ENCODE data around the gene IGF2. TPM values are rescaled to one million over a fixed set of nuclear protein-coding genes. Genes with fewer than 3 reads are reported as not detected.

Gene IGF2
- total and polyA plus RNA-seq, 10 of the 15 experiments (the other 5 are each of a cell fraction or from before 2014, with no cell fraction given), result 0.41 TPM; not detected in 9

GRCh38 chr11:2137202-2138067, 1.8 kb downstream of the IGF2 start:
- TF ChIP-seq KDM1A (IDR thresholded peaks at IDR 0.05; ENCODE audit: borderline replicate concordance) (no peak), ATF2 (IDR thresholded peaks at IDR 0.05; ENCODE audit: low read length) (no peak), FOXM1 (IDR thresholded peaks at IDR 0.05; ENCODE audit: low read depth, low read length) (no peak)
- Histone ChIP-seq H3K27me3 (replicated peaks in 1 of 2; ENCODE audit: control insufficient read depth in 2 of 2, insufficient read depth in 2 of 2, low read length in 1 of 2) (peaks cover 3 to 9% of the 10 kb centered on the region in 2 experiments; a peak in 3 of 4 replicates), H3K79me2 (ENCODE audit: control insufficient read depth, insufficient read depth, low read length) (no peaks in the 10 kb centered on the region), H3K4me1 (ENCODE audit: control insufficient read depth, insufficient read depth, low read length) (no peaks in the 10 kb centered on the region), H3K4me2 (ENCODE audit: control insufficient read depth, insufficient read depth) (no peak overlapping the region), H3K4me3 (no peak overlapping the region), H4K20me1 (ENCODE audit: control insufficient read depth, insufficient read depth) (no peaks in the 10 kb centered on the region), H2AFZ (ENCODE audit: control insufficient read depth, low read depth, low read length) (no peak overlapping the region), H3K27ac (ENCODE audit: control insufficient read depth, insufficient read depth) (no peak overlapping the region), H3K9me3 (replicated peaks; ENCODE audit: control insufficient read depth, insufficient read depth, low read length) (no peaks in the 10 kb centered on the region), H3K36me3 (ENCODE audit: control insufficient read depth in 2 of 2, insufficient read depth in 2 of 2, low read length in 1 of 2) (no peaks in the 10 kb centered on the region), H3K9ac (ENCODE audit: control insufficient read depth, insufficient read depth, low read length) (no peak overlapping the region)
- ChIA-PET SMC1A (ENCODE audit: uncharacterized antibody, unreplicated experiment) (no interaction called here), POLR2A (no interaction called here), RAD21 (ENCODE audit: unreplicated experiment) (no interaction called here), CTCF (no interaction called here)
- FAIRE-seq (no peak), ATAC-seq (no peak), DNase-seq (ENCODE audit: low read depth, low spot score) (no peak)
- WGBS (ENCODE audit: insufficient coverage, insufficient replicate concordance, low lambda C conversion rate, missing lambda C conversion rate), result 7% methylated on average over 32 of the region's 50 CpGs
- intact Hi-C loops (cut with micrococcal nuclease; ENCODE audit: unreplicated experiment), result no loop called here
- no TSS peak for BruUV-seq (replicated peaks)
- in situ Hi-C loops (cut with MboI), result no loop called here

- ATAC-seq, result no peak
- Histone ChIP-seq H3K9ac (ENCODE audit: control insufficient read depth, insufficient read depth, low read length) (no peak overlapping the region), H3K4me1 (ENCODE audit: control insufficient read depth, insufficient read depth, low read length) (no peaks in the 10 kb centered on the region), H3K79me2 (ENCODE audit: control insufficient read depth, insufficient read depth, low read length) (no peaks in the 10 kb centered on the region), H3K27ac (ENCODE audit: control insufficient read depth, insufficient read depth) (no peak overlapping the region), H2AFZ (ENCODE audit: control insufficient read depth, low read depth, low read length) (no peak overlapping the region), H3K36me3 (ENCODE audit: control insufficient read depth in 2 of 2, insufficient read depth in 2 of 2, low read length in 1 of 2) (no peaks in the 10 kb centered on the region), H3K9me3 (replicated peaks; ENCODE audit: control insufficient read depth, insufficient read depth, low read length) (no peaks in the 10 kb centered on the region), H3K4me3 (no peak overlapping the region), H4K20me1 (ENCODE audit: control insufficient read depth, insufficient read depth) (no peaks in the 10 kb centered on the region), H3K27me3 (replicated peaks in 1 of 2; ENCODE audit: control insufficient read depth in 2 of 2, insufficient read depth in 2 of 2, low read length in 1 of 2) (peaks cover 3 to 5% of the 10 kb centered on the region in 2 experiments; a peak in 3 of 4 replicates), H3K4me2 (ENCODE audit: control insufficient read depth, insufficient read depth) (no peak overlapping the region)
- DNase-seq (ENCODE audit: low read depth, low spot score), result no peak
- WGBS (ENCODE audit: insufficient coverage, insufficient replicate concordance, low lambda C conversion rate, missing lambda C conversion rate), result 24% methylated on average over 2 of the region's 8 CpGs
- CTCF ChIA-PET, result no interaction called here
- SMC1A ChIA-PET (ENCODE audit: uncharacterized antibody, unreplicated experiment), result no interaction called here
- RAD21 ChIA-PET (ENCODE audit: unreplicated experiment), result no interaction called here
- in situ Hi-C loops (cut with MboI) (no loop called here), intact Hi-C loops (cut with micrococcal nuclease; ENCODE audit: unreplicated experiment) (no loop called here)
- no peak for FAIRE-seq
- POLR2A ChIA-PET, result no interaction called here
- no TSS peak for BruUV-seq (replicated peaks)
- TF ChIP-seq TBL1XR1 (IDR thresholded peaks at IDR 0.05; ENCODE audit: low read depth, low read length), result no peak
- TF ChIP-seq MLLT1 (IDR thresholded peaks at IDR 0.05), result no peak
- no peak for TF ChIP-seq ASH2L (IDR thresholded peaks at IDR 0.05; ENCODE audit: borderline replicate concordance, low read depth)
- TF ChIP-seq NFXL1 (IDR thresholded peaks at IDR 0.05; ENCODE audit: borderline replicate concordance), result no peak
- TF ChIP-seq CEBPZ (IDR thresholded peaks at IDR 0.05; ENCODE audit: low read depth, low read length), result no peak
- TF ChIP-seq ATF3 (IDR thresholded peaks at IDR 0.05; ENCODE audit: borderline replicate concordance, extremely low read depth, low read depth, low read length), result no peak
- no peak for TF ChIP-seq BMI1 (IDR thresholded peaks at IDR 0.05; ENCODE audit: borderline replicate concordance)
Observed at GRCh38 chr11:2136952-2137201, 2.3 kb downstream of the IGF2 start.

Measured in GM12878 (cell line).